ENCODE data around the gene SF3A2.

Gene SF3A2

DNA sequence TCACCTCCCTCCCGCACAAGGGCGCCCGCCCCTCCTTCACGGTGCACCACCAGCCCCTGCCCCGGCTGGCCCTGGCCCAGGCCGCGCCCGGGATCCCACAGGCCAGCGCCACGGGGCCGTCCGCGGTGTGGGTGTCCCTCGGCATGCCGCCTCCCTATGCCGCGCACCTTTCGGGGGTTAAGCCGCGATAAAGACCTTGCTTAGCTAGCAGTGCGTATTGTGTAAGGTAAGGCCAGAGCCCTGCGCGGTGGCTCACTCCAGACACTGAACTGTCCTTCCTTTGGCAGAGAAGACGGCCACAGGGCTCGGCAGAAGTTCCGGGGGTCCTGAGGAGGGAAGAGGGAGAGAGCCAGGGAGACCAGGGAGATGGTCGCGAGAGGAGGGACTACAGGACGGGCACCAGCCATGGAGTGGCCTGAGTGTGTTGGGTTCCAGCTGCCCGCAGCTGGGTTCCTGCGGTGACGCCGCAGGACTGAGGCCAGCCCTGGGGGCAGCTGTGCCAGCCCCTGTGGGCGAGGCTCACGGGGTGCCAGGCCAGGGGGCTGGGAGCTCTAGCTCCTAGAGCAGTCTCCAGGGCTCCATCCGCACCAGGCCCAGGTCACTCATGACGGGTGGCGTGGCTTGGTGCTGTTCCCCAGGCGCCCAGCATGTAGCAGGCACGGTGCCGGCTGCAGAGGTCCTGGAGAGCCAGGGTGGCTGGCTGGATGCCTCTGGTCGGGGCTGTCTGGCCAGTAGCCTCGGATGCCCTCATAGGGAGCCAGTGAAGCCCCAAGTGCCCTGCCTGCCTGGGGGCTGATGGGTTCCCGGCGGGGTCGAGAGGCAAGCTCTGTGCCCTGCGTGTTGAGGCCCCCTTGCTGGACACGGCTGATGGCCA, 8.2 kb upstream of the SF3A2 start:
- no peak for DNase-seq

DNA sequence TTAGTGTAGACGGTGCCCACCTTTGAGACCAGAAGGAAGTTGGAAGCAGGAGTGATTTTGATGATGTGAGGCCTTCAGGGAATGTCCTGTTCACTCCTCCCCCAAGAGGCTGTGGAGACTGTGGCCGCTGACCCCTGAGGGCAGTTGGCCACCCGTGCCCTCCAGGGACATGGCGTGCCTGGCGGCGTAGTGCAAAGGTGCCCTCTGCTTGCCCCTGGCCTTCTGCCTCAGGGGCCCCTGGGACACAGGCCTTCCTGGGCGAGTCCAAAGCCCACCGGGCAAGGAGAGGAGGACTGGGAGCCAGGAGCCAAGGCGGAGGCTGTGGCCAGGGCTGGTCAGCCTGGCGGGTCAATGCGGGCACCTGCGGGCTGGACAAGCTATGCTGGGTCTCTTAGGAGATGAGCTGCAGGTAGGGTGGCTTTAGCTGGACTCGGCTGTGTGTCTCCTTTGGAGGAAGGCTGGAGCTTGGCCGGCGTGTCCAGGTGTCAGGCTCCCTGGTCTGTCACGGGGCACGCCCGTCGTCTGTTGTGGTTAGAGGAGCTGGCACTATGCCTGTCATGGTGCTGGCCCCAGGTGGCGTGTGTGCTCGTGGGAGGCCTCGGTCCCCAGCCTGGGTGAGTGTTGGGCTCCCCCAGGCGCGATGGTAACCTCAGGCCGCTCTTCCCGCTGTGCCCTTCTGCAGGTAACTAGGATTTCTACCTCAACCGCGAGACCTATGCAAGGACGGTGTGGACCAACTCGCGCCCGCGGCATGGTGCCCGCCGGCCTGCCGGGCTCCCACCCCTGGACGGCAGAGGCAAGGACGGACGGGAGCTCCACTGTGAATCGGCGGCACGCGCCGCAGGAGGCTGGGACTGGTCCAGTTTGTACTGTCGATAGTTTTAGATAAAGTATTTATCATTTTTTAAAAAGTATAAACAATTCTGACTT, 7.3 kb upstream of the SF3A2 start:
- DNase-seq: no peak

DNA sequence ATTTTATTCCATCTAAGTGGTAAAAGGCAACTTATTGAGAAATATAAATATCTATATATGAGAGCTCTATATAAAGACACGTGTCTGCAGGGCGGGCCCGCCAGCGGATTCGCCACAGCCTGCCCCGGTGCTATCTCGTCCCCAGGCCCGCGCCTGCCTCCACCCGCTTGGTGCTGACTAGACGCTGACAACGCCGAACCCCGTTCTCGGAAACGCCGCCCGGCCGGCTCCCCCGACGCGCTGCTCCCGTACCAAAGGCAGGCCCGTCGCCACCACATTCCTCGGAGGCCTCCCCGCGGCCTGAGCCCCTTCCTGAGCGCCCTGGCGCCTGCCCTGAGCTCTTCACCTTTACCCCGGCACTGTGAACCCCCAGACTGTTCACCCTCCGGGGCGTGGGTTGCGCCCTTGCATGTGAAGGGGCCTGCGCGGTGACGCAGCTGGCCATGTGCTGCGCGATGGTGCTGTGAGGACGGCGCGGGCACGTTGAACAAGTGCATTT, 6.5 kb upstream of the SF3A2 start:
- DNase-seq: no peak

- no peak for DNase-seq
These were observed 5.7 kb upstream of the SF3A2 start for GRCh38 chr19:2230807-2231533.

DNA sequence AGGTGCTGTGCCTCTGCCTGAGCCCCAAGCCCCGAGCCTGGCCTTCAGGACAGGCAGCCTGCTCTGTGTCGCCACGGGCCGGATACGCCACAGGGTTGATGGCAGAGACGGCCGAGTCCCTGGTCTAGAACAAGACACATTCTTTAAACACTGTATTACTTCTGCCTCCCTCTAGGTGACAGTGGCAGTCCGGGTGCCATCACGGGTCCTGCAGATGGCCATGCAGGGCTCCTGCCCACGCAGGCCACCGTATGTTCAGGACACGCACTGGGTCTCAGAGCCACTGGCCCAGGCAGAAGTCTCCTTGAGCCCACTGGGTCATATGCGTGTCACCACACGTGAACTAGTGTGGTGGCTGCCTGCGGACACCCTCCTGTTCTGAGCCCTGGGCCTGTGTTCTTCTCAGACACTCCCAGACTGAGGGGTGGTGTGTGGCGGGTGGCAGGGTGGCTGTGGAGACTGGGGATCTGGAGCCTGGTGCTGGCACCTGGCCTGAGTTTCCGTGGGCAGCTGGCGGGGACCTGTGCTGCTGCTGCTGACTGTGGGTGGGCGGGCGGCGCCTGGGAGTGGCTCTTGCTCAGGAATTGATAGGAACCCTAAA, 4.9 kb upstream of the SF3A2 start:
- DNase-seq: no peak

DNA sequence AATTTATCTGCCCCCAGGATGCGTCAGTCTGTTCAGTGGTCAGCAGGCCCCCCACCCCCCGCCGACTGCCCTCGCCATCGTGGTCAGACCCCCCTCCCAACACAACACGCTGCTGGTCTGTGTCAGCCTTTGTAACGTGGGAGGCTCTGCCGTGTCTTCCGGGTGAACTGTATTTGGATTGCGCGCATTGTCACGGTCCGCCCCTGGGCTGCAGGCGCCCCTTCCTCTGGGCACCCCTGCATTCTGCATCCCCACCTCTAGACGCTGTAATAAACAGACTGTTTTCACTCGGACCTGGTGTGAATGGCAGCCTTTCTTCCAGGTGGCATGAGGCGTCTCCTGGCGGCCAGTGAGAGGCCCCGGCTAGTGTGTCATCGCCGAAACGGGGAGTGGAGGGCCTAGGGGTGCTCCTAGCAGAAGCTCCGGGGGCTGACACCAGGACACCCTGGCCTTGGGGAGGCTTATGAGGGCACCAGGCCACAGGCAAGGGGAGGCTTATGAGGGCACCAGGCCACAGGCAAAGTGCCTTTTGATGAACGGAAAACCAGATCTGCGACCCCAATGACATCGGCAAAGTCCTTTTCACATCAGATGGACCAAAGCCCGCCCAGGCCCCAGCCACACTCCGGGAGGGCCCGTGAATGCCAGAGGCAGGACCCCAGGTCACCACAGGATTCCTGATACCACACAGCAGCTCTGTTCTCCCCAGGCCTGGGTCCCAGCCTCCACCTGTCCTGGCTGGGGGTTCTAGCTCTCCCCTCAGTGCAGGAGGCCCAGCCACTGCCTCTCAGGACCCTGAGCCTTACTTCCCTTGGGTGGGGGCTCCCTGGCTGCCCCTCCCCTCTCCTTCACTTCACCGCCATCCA, 4.1 kb upstream of the SF3A2 start:
- DNase-seq: no peak

DNA sequence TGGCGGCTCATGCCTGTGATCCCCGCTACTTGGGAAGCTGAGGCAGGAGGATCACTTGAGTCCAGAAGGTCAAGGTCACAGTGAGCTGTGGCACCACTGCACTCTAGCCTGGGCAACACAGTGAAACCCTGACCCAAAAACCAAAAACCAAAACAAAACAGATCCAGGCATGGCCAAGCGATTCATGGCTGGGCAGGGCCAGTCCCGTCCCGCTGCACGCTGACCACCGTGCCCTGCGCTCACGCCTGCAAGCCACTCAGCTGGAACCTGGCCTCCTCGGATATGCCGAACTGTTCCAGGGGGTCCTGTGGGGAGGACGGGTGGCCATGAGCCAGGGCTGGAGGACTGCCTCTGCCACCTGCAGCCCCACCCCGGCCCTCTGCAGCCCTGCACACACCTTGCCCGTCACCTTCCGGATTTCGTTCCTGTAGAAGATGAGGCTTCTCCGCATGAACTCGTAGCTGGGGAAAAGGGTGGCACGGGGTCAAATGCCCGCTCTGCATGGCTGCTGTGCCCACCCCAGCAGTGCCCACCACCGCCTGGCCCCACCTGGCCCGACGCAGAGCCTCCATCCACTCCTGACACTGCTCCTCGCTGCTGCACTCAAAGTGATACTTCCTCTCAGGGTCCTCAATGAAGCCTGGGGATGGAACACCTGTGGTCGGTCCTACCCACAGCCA, 2.9 kb upstream of the SF3A2 start:
- no peak for DNase-seq

DNA sequence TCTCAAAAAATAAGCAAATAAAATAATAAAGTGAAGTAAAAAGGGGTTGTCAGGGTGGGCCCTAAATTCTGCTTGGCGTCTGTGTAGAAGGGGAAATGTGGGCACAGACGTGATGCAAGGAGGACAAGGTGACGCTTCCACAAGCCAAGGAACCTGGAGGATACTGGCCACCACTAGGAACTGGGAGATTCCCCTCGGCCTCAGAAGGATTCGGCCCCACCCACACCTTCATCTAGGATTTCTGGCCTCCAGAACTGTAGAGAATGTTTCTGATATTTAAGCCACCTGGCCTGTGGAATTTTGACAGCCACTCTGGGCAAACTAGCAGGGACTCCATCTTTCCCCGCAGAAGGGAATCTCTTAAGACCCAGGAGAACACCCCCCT, 1.6 kb upstream of the SF3A2 start:
- DNase-seq: no peak

- DNase-seq: peak; percentile 66
These were observed 1.1 kb upstream of the SF3A2 start for GRCh38 chr19:2235381-2236063.

DNA sequence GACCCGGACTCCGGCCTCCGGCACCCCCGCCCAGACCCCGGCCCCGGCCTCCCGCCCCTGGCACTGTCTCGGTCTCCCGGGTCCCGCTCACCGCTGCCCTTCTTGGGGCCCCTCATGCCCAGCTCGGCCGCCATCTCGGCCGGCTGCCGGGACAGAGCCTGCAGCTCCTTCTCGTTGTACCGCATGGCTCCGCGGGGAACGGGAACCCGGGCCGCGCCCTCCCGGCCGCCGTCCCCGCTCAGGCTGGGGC, 635 bp upstream of the SF3A2 start:
- DNase-seq: no peak

GRCh38 chr19:2237051-2237868, 636 bp downstream of the SF3A2 start:
- no peak for DNase-seq

- no peak for DNase-seq
These were observed 1.2 kb downstream of the SF3A2 start for GRCh38 chr19:2237869-2238153.

- no peak for DNase-seq
These were observed 2.5 kb downstream of the SF3A2 start for GRCh38 chr19:2239173-2239572.

DNA sequence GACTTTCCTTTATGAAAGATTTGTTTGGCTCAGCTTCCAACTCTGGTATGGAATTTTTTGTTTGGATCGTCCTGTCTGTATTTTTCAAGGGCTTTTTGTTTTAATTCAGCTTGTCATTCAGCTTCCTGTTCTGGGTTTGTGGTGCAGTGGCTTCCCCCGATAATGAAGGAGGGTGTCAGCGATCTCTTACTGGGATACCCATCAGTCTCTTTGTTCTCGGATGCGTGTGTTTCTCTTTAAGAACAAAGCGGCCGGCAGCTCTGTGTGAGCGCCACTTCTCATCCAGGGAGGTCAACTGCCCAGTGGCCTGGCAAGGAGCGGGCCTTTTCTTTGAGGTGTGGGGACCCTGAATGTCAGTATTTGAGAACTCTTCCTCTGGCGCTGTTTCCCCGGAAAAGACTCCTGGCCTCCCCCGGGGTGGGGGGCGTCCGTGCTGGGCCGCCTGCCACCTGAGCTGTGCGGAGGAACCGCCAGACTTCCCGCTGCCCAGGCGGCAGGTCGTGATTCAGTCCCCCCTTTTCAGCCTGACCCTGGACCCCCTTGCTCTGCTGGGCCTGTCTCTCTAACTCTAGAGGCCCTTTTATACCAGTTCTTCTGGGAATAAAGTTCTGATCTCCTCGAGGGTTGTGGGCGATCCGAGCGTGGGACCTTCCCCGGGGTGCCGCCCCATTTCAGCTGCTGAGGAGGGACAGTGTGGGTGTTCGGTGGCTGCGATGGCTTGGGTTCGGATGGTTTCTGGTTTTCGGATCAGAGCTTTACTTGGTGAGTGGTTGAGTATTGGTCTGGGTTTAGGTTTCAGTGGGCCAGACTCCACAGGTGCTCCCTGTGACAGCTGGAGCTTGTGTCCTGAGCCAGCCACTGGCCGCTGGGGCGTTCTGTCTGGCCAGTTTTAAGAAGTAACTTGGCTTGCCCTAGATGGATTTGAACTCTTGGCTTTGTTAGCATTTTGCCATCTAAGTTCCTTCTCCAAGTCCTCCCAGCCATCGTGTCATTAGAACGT, 3.4 kb downstream of the SF3A2 start:
- no peak for DNase-seq

DNA sequence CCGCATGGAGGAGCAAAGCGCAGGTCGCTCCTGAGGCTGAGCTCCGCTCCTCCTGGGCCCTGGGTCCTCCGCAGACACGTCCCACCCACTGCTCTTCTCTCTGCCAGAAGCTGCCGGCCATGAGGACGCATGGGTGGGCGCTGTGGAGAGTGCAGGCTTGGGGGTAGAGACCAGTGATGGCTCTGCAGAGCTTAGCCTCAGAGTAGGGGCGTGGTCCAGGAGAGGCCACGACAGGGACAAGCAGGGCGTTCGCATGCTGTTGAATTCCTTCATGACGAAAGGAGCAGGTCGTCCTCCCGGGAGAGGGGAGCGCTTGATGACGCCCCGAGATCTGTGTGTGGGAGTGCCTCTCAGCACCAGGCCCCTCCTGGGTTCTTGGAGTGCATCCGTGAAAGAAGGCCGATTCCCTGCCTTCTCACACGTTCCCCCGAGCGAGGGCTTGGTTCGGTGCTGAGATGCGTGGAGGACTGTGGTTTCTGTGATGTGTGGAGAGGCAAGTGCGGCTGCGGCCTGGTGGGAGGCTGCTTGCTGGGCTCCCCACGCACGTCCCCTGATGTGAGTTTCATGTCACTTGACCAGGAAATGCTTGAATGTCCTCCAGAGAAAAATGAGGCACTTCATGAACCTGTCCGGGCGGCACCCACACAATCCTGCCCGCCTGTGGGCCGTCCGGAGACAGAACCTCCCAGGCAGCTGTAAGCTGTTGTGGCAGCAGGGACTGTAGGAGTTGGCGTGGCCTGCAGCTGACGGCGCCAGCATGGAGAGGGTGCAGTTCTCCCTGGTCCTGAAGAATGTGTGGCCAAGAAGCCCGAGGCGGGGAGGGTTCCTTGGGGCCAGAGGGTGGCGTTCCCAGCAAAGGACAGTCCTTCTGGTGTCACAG, 4.5 kb downstream of the SF3A2 start:
- no peak for DNase-seq

DNA sequence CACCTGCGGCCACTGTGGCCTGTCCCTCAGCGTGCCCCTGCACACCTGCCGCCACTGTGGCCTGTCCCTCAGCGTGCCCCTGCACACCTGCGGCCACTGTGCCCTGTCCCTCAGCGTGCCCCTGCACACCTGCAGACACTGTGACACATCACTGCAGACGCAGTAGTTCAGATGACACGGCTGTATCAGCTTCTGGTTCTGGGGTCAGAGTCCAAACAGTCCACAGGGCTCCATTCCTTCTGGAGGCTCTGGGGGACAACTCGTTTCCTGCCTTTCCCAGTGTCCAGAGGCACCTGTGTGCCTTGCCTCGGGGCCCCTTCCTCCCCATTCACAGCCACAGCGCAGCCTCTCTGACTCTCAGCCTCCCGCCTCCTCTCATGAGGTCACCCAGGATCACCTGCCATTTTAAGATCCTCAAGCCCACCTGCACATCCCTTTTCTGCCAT, 5.5 kb downstream of the SF3A2 start:
- DNase-seq: no peak

DNA sequence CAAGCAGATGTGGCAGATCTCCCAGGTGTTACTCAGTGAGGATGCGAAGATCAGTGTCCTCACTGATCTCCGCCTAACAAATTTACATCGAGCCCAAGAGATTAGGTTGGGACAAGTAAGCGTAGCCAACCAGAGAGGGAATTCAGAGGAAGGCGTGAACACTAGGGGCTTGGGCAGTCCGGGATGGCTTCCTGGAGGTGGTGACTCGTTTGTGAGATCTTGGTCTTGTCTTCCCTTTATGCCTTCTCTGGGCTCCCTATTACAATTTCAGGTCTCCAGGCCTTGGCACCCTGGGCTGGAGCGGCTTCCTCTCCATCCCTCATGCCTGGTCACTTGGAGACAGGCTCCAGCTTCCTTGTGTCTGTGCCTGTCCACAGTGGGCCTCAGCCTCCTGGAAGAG, 6.2 kb downstream of the SF3A2 start:
- no peak for DNase-seq
